ENCODE data around the gene OTOF.
A peak's percentile ranks its signal among the peaks of the same experiment; 100 is the strongest.

Gene OTOF

DNA sequence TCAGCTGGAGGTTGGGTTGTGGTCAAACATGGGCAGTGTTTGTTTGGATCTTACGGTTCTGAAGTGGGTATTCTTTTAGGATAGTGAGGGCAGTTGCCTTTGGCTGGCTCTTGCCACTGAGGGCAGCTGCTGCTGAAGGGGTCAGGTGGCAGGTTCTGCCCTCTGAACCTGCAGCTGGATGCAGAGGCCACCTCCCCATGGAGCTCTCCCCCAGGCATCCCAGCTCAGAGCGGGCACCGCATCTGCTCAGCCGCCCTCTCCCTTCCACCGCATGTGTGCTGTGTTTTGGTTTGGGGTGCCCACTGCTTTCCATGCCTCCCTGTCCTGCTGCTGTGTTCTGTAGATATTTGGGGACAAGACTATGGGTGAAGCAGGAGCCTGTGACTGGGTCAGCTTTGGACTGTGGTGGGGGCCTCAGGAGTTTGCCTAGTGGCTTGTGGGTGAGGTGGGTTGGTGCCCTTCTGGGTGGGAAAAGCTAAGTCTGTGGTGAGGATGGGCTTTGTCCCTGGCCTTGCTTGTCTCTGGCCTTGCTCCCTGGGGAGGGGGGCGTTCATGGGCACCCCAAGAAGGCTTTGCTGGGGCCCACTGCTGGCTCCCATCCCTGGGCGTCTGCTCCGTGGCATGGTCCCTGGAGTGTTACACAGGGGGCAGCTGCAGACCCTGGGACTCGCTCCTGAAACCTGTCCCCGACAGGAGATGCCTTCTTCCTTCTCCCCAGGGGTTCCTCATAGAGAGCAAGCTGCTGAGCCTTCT lies 28.5 kb downstream of the OTOF start:
- no peak for DNase-seq

DNA sequence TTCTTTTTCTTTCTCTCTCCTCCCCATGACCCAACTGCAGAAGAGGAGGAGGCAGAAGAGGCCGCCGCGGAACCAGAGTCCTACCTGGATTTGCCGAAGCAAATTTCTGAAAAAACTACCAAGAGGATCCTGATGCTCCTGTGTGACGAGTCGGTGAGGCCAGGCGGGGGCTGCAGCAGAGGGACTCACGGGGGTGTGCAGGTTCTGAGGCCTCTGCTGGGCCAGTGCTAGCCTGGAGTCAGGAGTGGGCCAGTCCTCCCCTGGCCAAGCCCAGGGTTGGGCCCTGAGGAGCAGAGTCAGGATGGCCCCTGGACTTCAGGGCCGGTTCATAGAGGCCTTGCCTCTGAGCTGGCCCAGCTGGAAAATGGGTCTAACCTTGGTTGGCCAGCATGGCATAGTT lies 29.3 kb downstream of the OTOF start:
- DNase-seq: no peak

DNA sequence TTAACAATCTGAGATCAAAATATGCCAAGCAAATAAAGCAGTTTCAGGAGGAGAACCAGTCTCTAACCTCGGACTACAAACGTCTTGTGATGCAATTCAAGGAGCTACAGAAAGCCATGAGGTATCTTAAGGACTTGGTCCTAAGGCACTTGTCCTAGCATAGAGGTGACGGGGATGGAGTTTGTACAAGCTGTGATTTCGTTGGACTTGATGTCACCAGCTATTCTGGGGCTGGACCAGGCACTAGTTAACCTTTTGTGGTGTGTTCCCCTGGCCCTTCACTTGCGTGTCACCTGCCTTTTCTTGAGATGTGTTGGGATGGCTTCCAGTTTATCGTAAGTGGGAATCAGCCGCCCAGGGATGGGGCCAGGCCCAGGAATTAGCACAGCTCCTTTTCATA lies 33.7 kb downstream of the OTOF start:
- DNase-seq: no peak

DNA sequence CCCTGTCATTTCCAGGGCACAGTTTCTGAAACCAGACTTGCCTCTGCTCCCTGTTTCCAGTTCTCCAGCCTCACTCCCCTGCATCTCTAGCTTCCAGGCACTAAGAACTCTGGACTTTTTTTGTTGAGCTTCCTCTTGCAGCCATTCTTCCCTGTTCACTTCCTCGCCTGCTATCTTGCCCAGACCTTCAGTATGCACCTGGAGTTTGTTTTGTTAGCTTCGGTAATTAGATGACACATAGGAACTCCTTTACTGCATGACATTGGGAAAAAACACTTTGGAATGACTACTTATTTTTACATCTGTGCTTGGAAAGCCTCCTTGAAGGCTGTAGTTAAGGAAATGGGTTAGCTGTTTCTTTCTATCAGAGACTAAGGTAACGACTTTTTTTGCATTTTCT lies 35.2 kb downstream of the OTOF start:
- DNase-seq: no peak

DNA sequence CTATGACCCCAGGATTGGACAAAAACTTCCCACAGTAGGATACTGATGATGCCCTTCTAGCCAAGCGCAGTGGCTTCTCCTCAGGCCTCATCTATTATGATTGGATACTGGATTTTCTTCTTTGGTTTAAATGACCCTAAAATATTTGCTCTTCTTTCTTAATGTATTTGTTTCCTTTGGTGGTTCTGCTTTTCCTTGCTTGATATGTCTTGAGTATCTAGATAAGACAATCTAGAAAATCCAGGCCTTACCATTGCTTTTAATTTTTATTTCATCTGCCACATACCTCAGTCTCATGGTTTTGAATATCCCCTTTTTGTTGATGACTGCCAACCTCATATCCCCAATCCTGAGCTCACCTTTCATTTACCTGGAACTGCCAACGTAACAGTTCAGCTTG lies 35.6 kb downstream of the OTOF start:
- DNase-seq: no peak

DNA sequence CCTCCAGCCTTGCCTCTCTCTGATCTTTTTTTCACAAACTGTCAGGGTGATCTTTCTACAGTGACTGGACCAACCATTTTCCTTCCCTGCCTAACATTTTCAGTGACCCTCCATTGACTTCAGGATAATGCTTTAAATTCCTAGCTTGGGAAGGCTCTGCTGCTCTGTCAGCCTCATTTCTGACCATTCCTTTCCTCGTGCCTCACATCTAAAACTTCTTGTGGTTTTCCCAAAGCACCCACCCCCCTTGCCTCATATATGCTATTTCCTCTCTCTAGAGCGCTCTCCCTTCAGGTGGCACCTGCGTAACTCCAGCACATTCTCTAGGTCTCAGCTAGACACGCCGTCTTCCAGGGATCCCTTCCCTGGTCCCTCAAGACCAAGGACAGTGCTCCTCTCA lies 39.0 kb downstream of the OTOF start:
- DNase-seq: no peak

DNA sequence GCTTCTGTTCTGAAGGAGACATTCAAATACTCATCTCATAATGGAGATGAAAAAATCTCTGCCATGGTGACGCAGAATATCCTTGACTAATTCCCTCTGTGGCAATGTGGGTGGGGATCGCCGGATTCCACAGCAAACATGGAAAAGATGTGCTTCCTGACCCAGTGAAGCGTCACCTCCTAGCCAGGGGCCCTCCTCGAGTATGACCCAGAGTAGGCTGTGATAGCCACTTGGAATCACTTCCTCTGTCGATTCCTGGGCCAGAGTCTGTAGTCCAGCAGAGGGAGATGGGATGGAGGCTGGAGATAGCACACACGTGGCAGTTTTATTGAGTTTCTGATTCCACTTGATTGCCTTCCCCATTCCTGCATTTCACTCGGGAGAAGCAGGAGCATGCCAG lies 39.4 kb downstream of the OTOF start:
- DNase-seq: no peak

DNA sequence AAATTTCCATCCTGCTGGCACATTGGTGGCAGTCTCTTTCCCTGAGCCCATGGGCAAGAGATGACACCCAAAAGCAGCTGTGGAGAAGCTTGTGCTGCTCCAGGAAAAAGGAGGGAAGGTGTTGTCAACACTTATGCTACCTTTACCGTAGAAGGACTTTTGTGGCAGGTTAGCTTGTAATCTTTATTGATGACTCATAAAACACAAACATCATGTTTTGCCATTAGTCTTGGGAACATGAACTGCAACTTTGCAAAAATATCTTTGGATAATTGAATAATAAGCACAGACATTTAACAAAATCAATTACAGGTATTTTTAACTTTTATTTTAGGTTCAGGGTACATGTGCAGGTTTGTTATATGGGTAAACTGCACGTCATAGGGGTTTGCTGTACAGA lies 42.8 kb downstream of the OTOF start:
- no peak for DNase-seq

DNA sequence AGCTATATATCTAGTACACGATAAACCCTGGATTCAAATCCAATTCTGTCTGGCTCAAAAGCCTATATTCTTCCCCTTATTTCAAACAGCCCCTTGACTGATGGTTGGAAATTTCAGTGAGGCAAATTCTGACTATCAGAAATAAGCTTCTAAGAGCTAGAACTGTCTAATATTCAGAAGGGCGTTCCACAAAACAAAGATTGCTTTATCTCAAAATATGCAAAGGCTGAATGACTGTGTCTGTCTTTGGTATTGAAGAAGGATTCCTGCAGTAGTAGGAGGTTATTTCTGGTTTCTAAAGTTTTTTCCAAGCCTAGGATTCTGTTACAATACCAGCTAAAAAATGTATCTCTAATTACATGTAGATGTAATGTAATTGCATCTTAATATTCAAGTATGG lies 45.1 kb downstream of the OTOF start:
- no peak for DNase-seq

DNA sequence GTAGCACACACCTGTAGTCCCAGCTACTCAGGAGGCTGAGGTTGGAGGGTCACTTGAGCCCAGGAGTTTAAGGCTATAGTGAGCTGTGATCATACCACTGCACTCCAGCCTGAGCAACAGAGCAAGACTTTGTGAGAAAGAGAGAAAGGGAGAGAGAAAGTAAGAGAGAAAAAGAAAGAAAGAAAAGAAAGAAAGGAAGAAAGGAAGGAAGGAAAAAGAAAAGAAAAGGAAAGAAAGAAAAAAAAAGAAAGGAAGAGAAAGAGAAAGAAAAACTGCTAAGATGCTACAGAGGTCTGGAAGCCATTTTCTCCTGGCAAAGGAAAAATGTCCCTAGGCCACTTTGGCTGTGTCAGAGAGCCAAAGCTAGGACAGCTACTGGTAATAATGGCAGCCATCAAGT lies 45.6 kb downstream of the OTOF start:
- no peak for DNase-seq

DNA sequence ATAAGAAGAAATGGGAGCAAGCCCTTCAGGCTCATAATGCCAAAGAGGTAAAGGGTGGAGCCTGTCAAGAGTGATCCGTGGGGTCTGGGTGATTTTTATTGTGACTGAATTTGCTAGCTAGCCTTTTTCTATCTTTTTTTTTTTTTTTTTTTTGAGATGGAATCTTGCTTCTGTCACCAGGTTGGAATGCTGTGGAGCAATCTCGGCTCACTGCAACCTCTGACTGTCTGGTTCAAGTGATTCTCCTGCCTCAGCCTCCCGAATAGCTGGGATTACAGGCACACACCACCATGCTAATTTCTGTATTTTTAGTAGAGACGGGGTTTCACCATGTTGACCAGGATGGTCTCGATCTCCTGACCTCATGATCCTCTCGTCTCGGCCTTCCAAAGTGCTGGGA lies 47.1 kb downstream of the OTOF start:
- no peak for DNase-seq

DNA sequence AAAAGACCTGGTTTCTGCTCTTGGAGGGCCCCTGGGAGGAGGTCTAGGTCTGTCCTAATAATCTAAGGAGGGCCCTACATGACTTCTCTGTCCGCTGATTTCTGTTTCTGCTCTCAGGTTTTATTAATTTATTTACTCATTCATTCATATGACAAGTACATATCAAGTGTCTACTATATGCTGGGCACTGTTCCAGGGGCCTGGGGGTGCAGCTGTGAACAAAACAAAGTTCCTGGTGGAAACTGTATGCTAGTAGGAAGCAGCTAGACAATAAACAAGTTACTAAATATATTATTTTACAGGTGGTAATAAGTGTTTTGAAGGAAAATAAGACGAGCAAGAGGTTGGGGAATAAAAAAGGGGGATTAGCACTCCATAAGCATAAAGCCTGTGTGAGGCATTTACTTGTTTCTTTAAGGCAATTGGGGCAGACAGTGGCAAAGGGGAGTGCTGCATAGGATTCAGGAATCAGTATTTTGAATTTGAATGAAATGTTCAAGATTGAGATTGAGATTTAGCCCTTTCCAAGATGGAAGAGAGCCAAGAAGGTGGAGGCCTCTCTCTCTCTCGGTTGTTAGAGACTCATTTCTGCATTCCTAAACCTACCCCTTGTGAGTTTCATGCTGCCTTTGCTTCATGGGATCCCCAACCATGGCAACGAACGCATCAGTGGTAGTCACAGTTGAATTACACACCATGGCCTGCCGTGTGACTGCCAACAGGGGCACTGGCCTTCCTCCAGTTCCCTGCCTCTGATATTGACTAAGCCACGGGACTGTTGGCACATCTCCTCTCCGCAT lies 47.9 kb downstream of the OTOF start:
- DNase-seq: no peak

DNA sequence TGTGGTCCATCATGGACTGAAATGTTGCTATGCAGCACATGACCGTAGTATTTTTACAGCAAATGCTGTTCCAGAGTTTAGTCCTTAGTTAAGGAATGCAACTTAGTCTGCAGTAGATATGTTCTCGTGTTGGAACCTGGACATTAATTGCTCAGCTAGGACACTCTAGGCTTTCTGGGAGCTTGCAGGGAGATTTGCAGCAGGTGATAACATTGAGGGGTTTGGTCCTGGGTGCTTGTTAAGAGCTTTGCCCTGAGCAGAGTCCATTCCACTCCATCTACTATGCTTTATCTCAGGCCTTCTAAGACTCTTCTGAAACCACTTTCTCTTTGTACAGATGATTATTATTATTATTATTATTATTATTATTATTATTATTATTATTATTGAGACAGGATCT lies 49.1 kb downstream of the OTOF start:
- DNase-seq: no peak

DNA sequence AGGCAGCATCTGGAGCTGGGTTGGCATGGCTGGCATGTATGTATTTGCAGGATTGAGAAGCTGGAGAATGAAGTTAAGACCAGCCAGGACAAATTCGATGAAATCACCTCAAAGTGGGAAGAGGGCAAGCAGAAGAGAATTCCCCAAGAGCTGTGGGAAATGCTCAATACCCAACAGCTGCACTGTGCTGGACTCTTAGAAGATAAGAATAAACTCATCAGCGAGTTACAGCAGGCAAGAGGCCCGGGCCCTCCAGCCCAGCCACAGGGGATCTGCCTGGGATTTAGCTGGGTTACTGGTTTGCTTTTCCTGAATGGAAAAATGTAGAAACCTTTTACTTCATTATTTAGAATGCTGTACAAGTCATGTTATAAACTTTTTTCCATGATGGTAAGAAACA lies 53.7 kb downstream of the OTOF start:
- no peak for DNase-seq

DNA sequence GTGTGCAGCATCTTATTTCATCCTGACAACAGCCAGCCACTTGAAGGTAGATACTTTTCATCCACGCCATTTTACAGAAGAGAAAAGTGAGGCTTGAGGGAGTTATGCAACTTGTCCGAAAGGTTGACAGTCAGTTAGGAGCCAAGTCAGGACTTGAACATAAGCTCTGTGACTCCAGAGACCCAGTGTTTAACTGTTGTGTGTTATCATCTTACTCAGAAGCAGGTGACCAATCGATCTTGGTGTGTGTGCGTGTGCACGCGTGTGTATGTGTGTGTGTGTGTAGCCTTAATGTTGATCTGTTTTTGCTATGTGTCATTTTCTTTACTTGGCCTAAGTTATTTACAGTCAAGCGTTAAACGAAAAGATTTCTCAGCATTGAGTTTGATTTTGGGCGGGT lies 54.2 kb downstream of the OTOF start:
- DNase-seq: no peak

DNA sequence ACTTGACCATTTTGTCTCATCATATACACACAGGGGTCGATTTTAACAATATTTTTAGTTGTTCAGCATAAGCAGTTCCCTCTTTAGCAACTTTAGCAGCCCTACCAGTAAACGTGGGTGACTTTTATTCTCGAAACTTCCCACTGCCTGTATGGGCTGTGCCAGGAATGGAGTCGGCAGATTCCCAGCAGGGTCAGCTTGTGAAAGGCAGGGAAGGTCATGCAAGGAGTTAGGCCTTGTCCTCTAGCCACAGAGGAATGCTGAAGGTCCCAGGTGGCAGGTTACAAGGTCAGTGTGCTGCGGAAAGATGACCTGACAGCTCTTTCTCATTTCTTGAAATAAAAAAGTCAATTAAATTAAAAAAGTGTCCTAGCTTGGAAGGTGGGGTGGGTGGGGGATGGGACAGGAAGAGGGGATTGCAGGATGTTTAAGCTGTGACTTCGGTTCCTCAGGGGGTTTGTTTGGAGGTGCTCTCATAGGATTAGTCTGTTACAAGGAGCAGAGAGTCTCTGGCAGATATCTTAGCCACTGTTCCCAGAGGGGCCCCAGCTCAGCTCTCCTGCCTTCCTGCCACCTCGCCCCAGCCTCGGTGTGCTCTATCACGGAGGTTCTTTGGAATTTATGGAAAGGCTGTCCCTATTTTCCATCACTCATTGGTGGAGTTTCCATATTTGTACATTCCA lies 54.8 kb downstream of the OTOF start:
- no peak for DNase-seq

DNA sequence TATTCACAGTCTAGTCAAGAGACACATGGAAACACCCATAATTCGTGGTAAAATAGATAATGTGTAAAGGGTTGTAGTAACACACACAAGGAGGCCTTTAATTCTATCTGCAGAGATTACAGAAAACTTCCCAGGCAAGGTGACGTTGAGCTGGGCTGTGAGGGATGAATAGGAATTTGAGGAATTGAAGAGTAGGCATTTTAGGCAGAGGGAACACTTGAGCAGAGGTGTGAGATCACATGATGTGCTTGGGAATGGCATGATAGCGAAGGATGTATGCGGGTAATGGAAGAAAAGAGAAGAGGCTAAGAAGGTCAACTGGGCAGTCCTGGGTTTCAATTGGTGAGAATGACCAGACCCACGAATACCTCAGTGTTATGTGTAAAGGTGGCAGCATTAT lies 56.0 kb downstream of the OTOF start:
- no peak for DNase-seq

DNA sequence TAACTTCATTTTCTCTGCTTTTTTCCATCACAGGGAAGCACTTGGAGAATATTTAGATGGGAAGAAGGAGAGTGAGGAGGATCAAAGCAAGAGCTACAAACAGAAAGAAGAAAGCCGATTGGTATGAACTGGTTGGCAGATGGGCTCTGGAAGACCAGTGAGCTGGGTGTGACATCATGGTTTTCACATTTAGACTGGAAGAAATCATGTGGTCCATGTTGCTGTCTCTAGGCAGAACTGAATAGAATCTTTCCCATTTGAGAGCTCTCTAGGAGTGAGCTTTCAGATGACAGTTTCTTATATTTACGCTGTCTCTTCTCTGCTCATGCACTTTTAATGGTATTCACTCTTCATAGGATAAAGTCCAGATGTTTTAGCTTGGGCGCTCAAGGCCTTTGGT lies 63.6 kb downstream of the OTOF start:
- no peak for DNase-seq

DNA sequence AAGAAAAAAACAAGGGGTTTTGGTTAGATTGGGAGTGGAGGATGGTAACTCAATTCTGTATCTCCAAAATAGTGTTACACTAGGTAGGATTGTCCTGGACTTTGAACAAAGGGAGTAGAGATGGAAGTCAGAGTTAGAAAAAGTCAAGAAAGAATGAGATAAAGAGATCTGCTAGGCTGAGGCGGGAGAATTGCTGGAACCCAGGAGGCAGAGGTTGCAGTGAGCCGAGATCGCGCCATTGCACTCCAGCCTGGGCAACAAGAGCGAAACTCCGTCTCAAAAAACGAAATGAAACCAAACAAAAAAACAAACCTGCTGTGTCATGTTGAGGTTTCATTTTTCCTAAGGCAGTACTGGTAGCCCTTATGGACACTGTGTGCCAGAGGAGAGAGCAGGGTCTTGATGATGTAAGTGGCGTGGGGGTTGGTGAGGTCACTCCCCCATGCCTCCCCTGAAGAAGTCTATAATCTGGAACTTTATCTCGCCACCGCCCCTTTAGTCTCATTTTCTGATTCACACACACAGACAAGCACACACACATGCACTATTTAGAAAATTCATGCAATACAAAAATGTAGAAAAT lies 65.7 kb downstream of the OTOF start:
- DNase-seq: peak; percentile 19 to 28

DNA sequence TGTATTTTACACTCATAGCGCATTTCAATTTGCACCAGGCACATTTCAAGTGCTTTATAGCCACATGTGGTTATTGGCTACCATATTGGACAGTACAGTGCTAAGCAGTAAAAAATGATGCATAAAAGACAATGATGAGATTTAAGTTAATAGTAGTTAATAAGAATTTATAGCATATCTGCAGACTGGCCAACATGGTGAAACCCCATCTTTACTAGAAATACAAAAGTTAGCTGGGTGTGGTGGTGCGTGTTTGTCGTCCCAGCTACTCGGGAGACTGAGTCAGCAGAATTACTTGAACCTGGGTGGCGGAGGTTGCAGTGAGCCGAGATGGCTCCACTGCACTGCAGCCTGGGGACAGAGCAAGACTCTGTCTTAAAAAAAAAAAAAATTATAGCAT lies 66.5 kb downstream of the OTOF start:
- no peak for DNase-seq

DNA sequence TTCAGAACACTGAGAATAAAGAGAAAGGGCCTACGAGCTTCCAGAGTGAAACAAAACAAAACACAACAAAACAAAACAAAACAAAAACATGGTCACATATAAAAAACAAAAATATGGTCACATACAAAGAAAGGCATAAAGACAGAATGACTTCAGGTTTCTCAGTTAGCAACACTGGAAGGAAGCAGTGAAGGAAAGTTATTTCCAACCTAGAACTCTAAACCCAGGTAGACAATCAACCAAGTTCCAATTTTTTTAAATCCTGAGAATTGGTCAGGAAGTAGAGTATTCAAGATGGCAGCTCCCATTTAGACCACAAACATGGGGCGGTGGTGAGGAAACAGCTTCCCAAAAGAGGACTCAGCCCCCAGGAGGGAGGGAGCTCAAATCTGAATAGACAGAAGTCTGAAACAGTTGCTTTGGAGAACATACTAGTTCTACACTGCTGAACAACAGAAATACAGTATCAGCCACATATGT lies 67.1 kb downstream of the OTOF start:
- DNase-seq: no peak

DNA sequence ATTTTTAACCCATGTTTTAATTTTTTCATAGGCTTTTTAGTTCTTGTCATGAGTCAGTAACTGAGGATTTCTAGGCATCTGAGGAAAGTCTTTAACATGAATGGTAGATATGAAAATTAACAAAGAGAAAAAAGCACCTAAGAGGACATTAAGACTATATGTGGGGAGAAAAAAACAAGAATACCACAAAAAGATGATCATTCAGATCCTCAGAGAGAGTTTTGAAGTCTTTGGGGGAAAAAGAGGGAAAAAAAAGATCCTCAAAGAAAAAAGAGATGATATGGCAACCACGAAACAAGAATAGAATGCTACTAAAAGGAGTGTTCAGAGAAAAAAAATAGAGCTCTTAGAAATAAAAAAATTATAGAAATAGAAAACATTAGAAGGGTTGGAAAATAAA lies 68.1 kb downstream of the OTOF start:
- DNase-seq: no peak

DNA sequence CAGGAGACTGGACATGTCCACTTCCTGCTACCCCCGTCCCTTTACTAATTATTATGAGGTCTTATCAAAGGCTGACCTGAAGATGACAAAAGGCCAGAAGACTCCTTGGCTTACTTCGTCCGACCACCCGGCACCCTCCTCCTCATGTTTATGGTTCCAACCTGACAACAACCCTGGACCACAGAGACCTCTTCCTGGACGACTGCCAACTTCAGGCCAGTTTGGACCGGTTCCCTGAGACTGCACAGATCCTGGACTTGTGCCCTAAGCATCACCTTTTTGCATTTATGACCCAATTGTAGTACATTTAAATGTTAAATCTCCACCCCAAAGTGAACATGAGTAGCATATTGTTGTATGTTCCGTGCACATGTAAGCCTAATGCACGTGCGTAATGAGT lies 70.4 kb downstream of the OTOF start:
- DNase-seq: no peak
